H1 (cell line): ENCODE results near the gene SKAP1. TPM values are rescaled to one million over a fixed set of nuclear protein-coding genes. Genes with fewer than 3 reads are reported as not detected.

Experiments used
- CTCF ChIA-PET: fragments of 300-600 bp; sonication (Branson Sonifier 250); formaldehyde crosslinking; loops from one replicate; lab custom pipeline; 2021; ENCODE audit not compliant: partially characterized antibody; lab: Charles Lee
- POLR2A ChIA-PET: fragments of 300-600 bp; sonication (Branson Sonifier 250); formaldehyde crosslinking; loops from one replicate; lab custom pipeline; 2021; ENCODE audit warnings: inconsistent platforms; ENCODE audit not compliant: partially characterized antibody; lab: Charles Lee
- DNase-seq, 2 experiments: peaks; one replicate each; pipeline versions ENCODE4 v3.0.0 to v3.0.0-alpha.2; 2010 to 2022; ENCODE audit warnings: low spot score in 2 of 2, low read depth in 1 of 2, mixed read lengths in 1 of 2
- FAIRE-seq: peaks from 2 replicates; lab custom pipeline; 2011; peaks lifted over from hg19 to GRCh38; lab: Jason Lieb, UNC
- H2AFZ ChIP-seq: 2 replicates; pipeline ENCODE4 v1.8.1; 2012; ENCODE audit warnings: low read length, inconsistent platforms
- H2AK5ac ChIP-seq: 2 replicates; pipeline ENCODE4 v1.6.1; 2013; ENCODE audit warnings: low read depth, low read length
- H2BK120ac ChIP-seq: replicated peaks from 2 replicates; pipeline ENCODE3; 2013; ENCODE audit warnings: low read depth, low read length, inconsistent platforms
- H2BK12ac ChIP-seq: 2 replicates; pipeline ENCODE4 v1.6.1; 2013; ENCODE audit warnings: low read depth, low read length
- H2BK15ac ChIP-seq: 2 replicates; pipeline ENCODE4 v1.6.1; 2013; ENCODE audit warnings: low read length
- H2BK20ac ChIP-seq: 2 replicates; pipeline ENCODE4 v1.6.1; 2013; ENCODE audit warnings: low read length
- H2BK5ac ChIP-seq: 2 replicates; pipeline ENCODE4 v1.6.1; 2013; ENCODE audit warnings: low read depth, low read length
- H3K14ac ChIP-seq: 2 replicates; pipeline ENCODE4 v1.6.1; 2013; ENCODE audit warnings: inconsistent platforms; ENCODE audit not compliant: insufficient read length
- H3K18ac ChIP-seq: 2 replicates; pipeline ENCODE4 v1.6.1; 2013; ENCODE audit warnings: low read length; ENCODE audit errors: extremely low read depth
- H3K23ac ChIP-seq: 2 replicates; pipeline ENCODE4 v1.6.1; 2013; ENCODE audit warnings: inconsistent platforms; ENCODE audit not compliant: insufficient read length
- H3K23me2 ChIP-seq: 2 replicates; pipeline ENCODE4 v1.6.1; 2013; ENCODE audit warnings: low read depth, low read length
- H3K27ac ChIP-seq: 2 replicates; pipeline ENCODE4 v1.6.1; 2011; ENCODE audit warnings: low read depth, low read length, inconsistent platforms
- H3K27me3 ChIP-seq, 4 experiments: replicated peaks in 1 of 4; 1 replicate in 1 of 4; 2 replicates in 3 of 4; pipeline versions ENCODE4 v1.6.1 to v1.8.1; 2011 to 2013; ENCODE audit warnings: low read length in 3 of 4, mild to moderate bottlenecking in 3 of 4, inconsistent platforms in 2 of 4, mixed read lengths in 2 of 4, moderate library complexity in 1 of 4; ENCODE audit not compliant: control insufficient read depth in 3 of 4, insufficient read depth in 3 of 4; ENCODE audit errors: extremely low read depth in 1 of 4
- H3K36me3 ChIP-seq, 4 experiments: 2 replicates each; pipeline versions ENCODE4 v1.6.1 to v1.8.1; 2011 to 2013; ENCODE audit warnings: mild to moderate bottlenecking in 4 of 4, low read length in 3 of 4, moderate library complexity in 2 of 4, control low read depth in 1 of 4, inconsistent platforms in 1 of 4; ENCODE audit not compliant: insufficient read depth in 4 of 4, control insufficient read depth in 2 of 4
- H3K4ac ChIP-seq: replicated peaks from 2 replicates; pipeline ENCODE3; 2013; ENCODE audit warnings: low read length, low read depth, mixed read lengths, inconsistent platforms; ENCODE audit not compliant: insufficient read length
- H3K4me1 ChIP-seq, 4 experiments: replicated peaks in 1 of 4; 1 replicate in 1 of 4; 2 replicates in 3 of 4; pipeline versions ENCODE4 v1.6.1 to v1.8.1; 2011 to 2013; ENCODE audit warnings: low read length in 3 of 4, inconsistent platforms in 2 of 4, mixed read lengths in 1 of 4; ENCODE audit not compliant: insufficient read depth in 4 of 4, control insufficient read depth in 3 of 4
- H3K4me2 ChIP-seq, 2 experiments: 2 replicates each; pipeline versions ENCODE4 v1.6.1 to v1.8.1; 2011 to 2013; ENCODE audit warnings: low read depth in 2 of 2, low read length in 2 of 2, control low read depth in 1 of 2, inconsistent platforms in 1 of 2, mild to moderate bottlenecking in 1 of 2; ENCODE audit not compliant: insufficient read depth in 1 of 2
- H3K4me3 ChIP-seq, 4 experiments: fragments of 200-600, 300-600 bp in 1 of 4; sonication (generic), shearing (Covaris generic), sonication (Bioruptor Twin) in 1 of 4; 2 replicates each; pipeline versions ENCODE4 v1.5.1 to v1.8.1; 2011 to 2016; ENCODE audit warnings: low read length in 4 of 4, low read depth in 3 of 4, control low read depth in 2 of 4, inconsistent platforms in 2 of 4, mild to moderate bottlenecking in 2 of 4, mixed read lengths in 1 of 4, moderate library complexity in 1 of 4; ENCODE audit not compliant: insufficient read depth in 2 of 4; ENCODE audit errors: extremely low read depth in 1 of 4
- H3K56ac ChIP-seq: replicated peaks from 2 replicates; pipeline ENCODE3; 2013; ENCODE audit warnings: low read depth, mild to moderate bottlenecking, mixed read lengths, low read length, inconsistent platforms; ENCODE audit not compliant: insufficient read length
- H3K79me1 ChIP-seq: 2 replicates; pipeline ENCODE4 v1.6.1; 2013; ENCODE audit warnings: low read depth, low read length, control low read depth
- H3K79me2 ChIP-seq, 2 experiments: 2 replicates each; pipeline versions ENCODE4 v1.6.1 to v1.8.1; 2012 to 2013; ENCODE audit warnings: low read length in 2 of 2, mild to moderate bottlenecking in 2 of 2, inconsistent platforms in 1 of 2; ENCODE audit not compliant: insufficient read depth in 2 of 2, control insufficient read depth in 1 of 2
- H3K9ac ChIP-seq, 4 experiments: replicated peaks in 1 of 4; 1 replicate in 1 of 4; 2 replicates in 3 of 4; pipeline versions ENCODE4 v1.6.1 to v1.8.1; 2011 to 2013; ENCODE audit warnings: low read depth in 3 of 4, low read length in 3 of 4, control low read depth in 2 of 4, mild to moderate bottlenecking in 2 of 4, moderate library complexity in 2 of 4, inconsistent platforms in 1 of 4; ENCODE audit errors: extremely low read depth in 1 of 4
- H3K9me3 ChIP-seq, 2 experiments: 2 replicates each; pipeline versions ENCODE4 v1.6.1 to v1.8.1; 2012 to 2013; ENCODE audit warnings: mild to moderate bottlenecking in 2 of 2, moderate library complexity in 2 of 2, control low read depth in 1 of 2, inconsistent platforms in 1 of 2, low read depth in 1 of 2, low read length in 1 of 2, mixed read lengths in 1 of 2; ENCODE audit not compliant: insufficient read depth in 2 of 2
- H4K20me1 ChIP-seq, 2 experiments: replicated peaks in 1 of 2; 2 replicates each; pipeline versions ENCODE3 to v1.8.1; 2011 to 2013; ENCODE audit warnings: inconsistent platforms in 2 of 2, low read length in 2 of 2, mild to moderate bottlenecking in 1 of 2; ENCODE audit not compliant: insufficient read depth in 2 of 2, control insufficient read depth in 1 of 2
- H4K5ac ChIP-seq: 2 replicates; pipeline ENCODE4 v1.6.1; 2013; ENCODE audit warnings: low read length, low read depth, mixed read lengths, inconsistent platforms; ENCODE audit not compliant: insufficient read length
- H4K8ac ChIP-seq: 2 replicates; pipeline ENCODE4 v1.8.0; 2013; ENCODE audit warnings: mild to moderate bottlenecking, moderate library complexity, low read length, inconsistent platforms; ENCODE audit not compliant: insufficient read depth; ENCODE audit errors: extremely low read depth
- H4K91ac ChIP-seq: replicated peaks from 2 replicates; pipeline ENCODE3; 2013; ENCODE audit warnings: low read length, mixed read lengths, inconsistent platforms; ENCODE audit not compliant: insufficient read length
- ATF3 ChIP-seq: IDR thresholded peaks from 2 replicates; pipeline ENCODE4 v1.6.1; 2011; ENCODE audit warnings: low read depth, mild to moderate bottlenecking, low read length; ENCODE audit not compliant: insufficient read depth
- GABPA ChIP-seq: IDR thresholded peaks from 2 replicates; pipeline ENCODE4 v1.6.1; 2011; ENCODE audit warnings: mild to moderate bottlenecking, low read length, moderate library complexity, borderline replicate concordance; ENCODE audit not compliant: insufficient read depth
- HDAC2 ChIP-seq, 2 experiments: fragments of 300-600 bp in 1 of 2; sonication (generic) in 1 of 2; IDR thresholded peaks; 2 replicates each; pipeline ENCODE4 v1.6.1; 2011 to 2012; ENCODE audit warnings: low read depth in 2 of 2, low read length in 2 of 2, mild to moderate bottlenecking in 2 of 2, moderate library complexity in 2 of 2, borderline replicate concordance in 1 of 2, inconsistent platforms in 1 of 2
- RBBP5 ChIP-seq: IDR thresholded peaks from 2 replicates; pipeline ENCODE4 v1.7.1; 2012; ENCODE audit warnings: low read depth, mild to moderate bottlenecking, inconsistent platforms, low read length, moderate library complexity, borderline replicate concordance
- RFX5 ChIP-seq: IDR thresholded peaks from 2 replicates; pipeline ENCODE4 v1.6.1; 2011; ENCODE audit warnings: low read depth, low read length, improper control_type of control experiment, borderline replicate concordance
- RNF2 ChIP-seq: fragments of 200-900, 300-1000 bp; sonication (generic); IDR thresholded peaks from 2 replicates; pipeline ENCODE4 v1.7.1; 2016; ENCODE audit warnings: borderline replicate concordance, low read depth, mild to moderate bottlenecking, antibody characterized with exemption, low read length; ENCODE audit not compliant: poor library complexity, severe bottlenecking; ENCODE audit errors: missing control alignments
- SIX5 ChIP-seq: IDR thresholded peaks from 2 replicates; pipeline ENCODE4 v1.6.1; 2011; ENCODE audit warnings: mild to moderate bottlenecking, low read depth, low read length
- SP2 ChIP-seq: IDR thresholded peaks from 2 replicates; pipeline ENCODE4 v1.6.1; 2012; ENCODE audit warnings: mild to moderate bottlenecking, low read length, inconsistent platforms
- TCF12 ChIP-seq: IDR thresholded peaks from 2 replicates; pipeline ENCODE4 v1.6.1; 2011; ENCODE audit warnings: low read depth, mild to moderate bottlenecking, low read length
- TEAD4 ChIP-seq: IDR thresholded peaks from 2 replicates; pipeline ENCODE4 v1.6.1; 2012; ENCODE audit warnings: low read depth, low read length, inconsistent platforms, mixed read lengths
- USF2 ChIP-seq: IDR thresholded peaks from 2 replicates; pipeline ENCODE4 v1.6.1; 2011; ENCODE audit warnings: low read length, improper control_type of control experiment
- YY1 ChIP-seq: IDR thresholded peaks from 2 replicates; pipeline ENCODE4 v1.6.1; 2011; ENCODE audit warnings: low read depth, mild to moderate bottlenecking, low read length
- WGBS, 2 experiments: shearing (Covaris generic) in 1 of 2; methylation state at CpG; one replicate each; pipeline versions ENCODE4 v1.1.6 to v1.1.7; 2013 to 2015; ENCODE audit warnings: low lambda C conversion rate in 2 of 2, mixed read lengths in 2 of 2, inconsistent platforms in 1 of 2, low coverage in 1 of 2, missing lambda C conversion rate in 1 of 2; ENCODE audit not compliant: insufficient replicate concordance in 2 of 2, insufficient coverage in 1 of 2, insufficient read length in 1 of 2; ENCODE audit errors: extremely low coverage in 1 of 2, missing lambda C conversion rate in 1 of 2; 5-methylcytosine and 5-hydroxymethylcytosine counted together
- polyA plus RNA-seq, 7 experiments: library from polyadenylated mRNA; depleted of rRNA in 3 of 7; stranded (reverse) in 5 of 7; unstranded in 2 of 7; fragments of >200 nt in 5 of 7; fragments of 200-250 nt in 2 of 7; gene quantifications; 1 replicate in 5 of 7; 2 replicates in 1 of 7; 4 replicates in 1 of 7; pipeline versions ENCODE4 v1.2.1 to v1.2.3, GENCODE V29; 2011 to 2013; ENCODE audit warnings: missing spikeins in 2 of 7, mixed read lengths in 2 of 7
- total RNA-seq: library from RNA; stranded (reverse); fragmentation: NEBNext Ultra II Directional; extraction: Animal tissue kit (Norgen Biotek cat#: 25700); gene quantifications from 2 replicates; pipeline ENCODE4 v1.2.1, GENCODE V29; 2021

The SKAP1 gene
- total and polyA plus RNA-seq, 2 of the 8 experiments (the other 6 are each of a cell fraction or from before 2014, with no cell fraction given), result not detected

GRCh38 chr17:48255759-48256158 is 174.3 kb downstream of the SKAP1 start:
- Histone ChIP-seq H3K18ac (no peak overlapping the region), H3K23me2 (no peaks in the 10 kb centered on the region), H3K4me2 (no peak overlapping the region), H3K4ac (no peak overlapping the region), H3K4me3 (no peak overlapping the region), H3K79me2 (no peaks in the 10 kb centered on the region), H2BK15ac (no peak overlapping the region), H3K9me3 (no peaks in the 10 kb centered on the region), H2BK20ac (no peak overlapping the region), H4K5ac (no peak overlapping the region), H3K36me3 (no peaks in the 10 kb centered on the region), H2BK5ac (no peak overlapping the region), H4K91ac (no peak overlapping the region), H3K27ac (no peak overlapping the region), H2AFZ (no peak overlapping the region), H3K9ac (no peak overlapping the region), H4K8ac (no peak overlapping the region), H3K56ac (no peak overlapping the region), H2BK120ac (no peak overlapping the region), H2BK12ac (no peak overlapping the region), H3K79me1 (no peaks in the 10 kb centered on the region), H3K14ac (no peak overlapping the region), H3K23ac (no peak overlapping the region), H3K4me1 (peaks cover 0 to 4% (median 0%) of the 10 kb centered on the region in 4 experiments; a peak in 1 of 7 replicates), H2AK5ac (no peak overlapping the region), H4K20me1 (no peaks in the 10 kb centered on the region), H3K27me3 (no peaks in the 10 kb centered on the region; a peak in 1 of 7 replicates)
- ChIA-PET CTCF (interaction anchor here (1.2 to 2.4 kb wide), 2 partner anchors 10 to 16 kb away, joined by 4 to 12 read pairs; no protein-coding TSS in a partner anchor), POLR2A (interaction anchor here (0.9 kb wide), 1 partner anchor 53 kb away, joined by 3 read pairs; no protein-coding TSS in a partner anchor)
- FAIRE-seq (no peak), DNase-seq (no peak)
- 78% methylated on average over 4 of the region's 4 CpGs; no CpG with 5 or more reads in 1 of the 2 experiments for WGBS, 2 experiments
- TF ChIP-seq RBBP5, result no peak
- no peak for TF ChIP-seq TEAD4
- no peak for TF ChIP-seq HDAC2 (IDR thresholded peaks at IDR 0.05; ENCODE audit: borderline replicate concordance in 1 of 2, low read depth in 2 of 2, low read length in 2 of 2)
- TF ChIP-seq SIX5, result no peak
- no peak for TF ChIP-seq RFX5
- no peak for TF ChIP-seq USF2
- TF ChIP-seq ATF3, result no peak
- TF ChIP-seq RNF2, result no peak
- no peak for TF ChIP-seq YY1
- TF ChIP-seq GABPA, result no peak
- no peak for TF ChIP-seq SP2
- no peak for TF ChIP-seq TCF12
